Calu3 (cell line): ENCODE results near the gene PCAT7. TPM values are rescaled to one million over a fixed set of nuclear protein-coding genes. Genes with fewer than 3 reads are reported as not detected.

Source experiments
- BruUV-seq: library from RNA; stranded (reverse); fragments of 400-500 nt; replicated peaks from 2 replicates; lab custom pipeline; 2021; lab: Mats Ljungman, UMichigan
- CTCF ChIA-PET: fragments of 300-600 bp; sonication (Branson Sonifier 250); formaldehyde crosslinking; loops from one replicate; lab custom pipeline; 2022; ENCODE audit warnings: antibody characterized with exemption; lab: Charles Lee
- DNase-seq: peaks from one replicate; pipeline ENCODE4 v3.0.0; 2022
- H3K27ac Mint-ChIP-seq: one replicate; pipeline ENCODE4 v1.8.0; 2022; ENCODE audit warnings: mixed read lengths; ENCODE audit not compliant: unreplicated experiment
- H3K27me3 Mint-ChIP-seq: one replicate; pipeline ENCODE4 v1.8.0; 2022; ENCODE audit warnings: mixed read lengths; ENCODE audit not compliant: unreplicated experiment
- H3K36me3 Mint-ChIP-seq: one replicate; pipeline ENCODE4 v1.8.0; 2022; ENCODE audit warnings: mild to moderate bottlenecking, moderate library complexity, mixed read lengths; ENCODE audit not compliant: insufficient read depth, unreplicated experiment
- H3K4me1 Mint-ChIP-seq: one replicate; pipeline ENCODE4 v1.8.0; 2022; ENCODE audit warnings: mild to moderate bottlenecking, low read depth, mixed read lengths; ENCODE audit not compliant: unreplicated experiment
- H3K4me3 Mint-ChIP-seq: one replicate; pipeline ENCODE4 v1.8.0; 2022; ENCODE audit warnings: mild to moderate bottlenecking, low read depth, moderate library complexity, mixed read lengths; ENCODE audit not compliant: unreplicated experiment
- H3K9me3 Mint-ChIP-seq: one replicate; pipeline ENCODE4 v1.8.0; 2022; ENCODE audit warnings: low read depth, mixed read lengths; ENCODE audit not compliant: unreplicated experiment
- CTCF ChIP-seq: fragments of 200-600 bp; IDR thresholded peaks from one replicate; pipeline ENCODE4 v1.8.0; 2022; ENCODE audit warnings: antibody characterized with exemption; ENCODE audit not compliant: unreplicated experiment
- intact Hi-C: fragments of 100-400 bp; cut with micrococcal nuclease; formaldehyde crosslinking; loops from one replicate; pipeline ENCODE4 v1.10.0; 2022; ENCODE audit not compliant: unreplicated experiment
- total RNA-seq: library from RNA; stranded (reverse); gene quantifications from 2 replicates; pipeline ENCODE4 v1.2.3, GENCODE V29; 2022

The PCAT7 gene
- total RNA-seq, 1 experiment from 2014 or later = 2.0 TPM

GRCh38 chr9:94553029-94553938 is 1.6 kb upstream of the PCAT7 start:
- DNase-seq = peak; percentile 56
- no peak overlapping the region for H3K4me3 Mint-ChIP-seq

GRCh38 chr9:94554078-94554438 is 825 bp upstream of the PCAT7 start:
- intact Hi-C loops = loop anchor here (1.0 kb wide), 2 partner anchors 49 to 69 kb away; no protein-coding TSS in a partner anchor
- DNase-seq = no peak
- no peak for TF ChIP-seq CTCF
- Mint-ChIP-seq H3K4me1 (peaks cover 11% of the 10 kb centered on the region), H3K36me3 (no peaks in the 10 kb centered on the region), H3K27me3 (peaks cover 8% of the 10 kb centered on the region), H3K4me3 (no peak overlapping the region), H3K27ac (no peak overlapping the region), H3K9me3 (no peaks in the 10 kb centered on the region)
- CTCF ChIA-PET = interaction anchor here (0.7 to 1.0 kb wide), 8 partner anchors 49 to 614 kb away, joined by 3 to 8 read pairs (median 4); no protein-coding TSS in a partner anchor
- BruUV-seq = no TSS peak

More at GRCh38 chr9:94553029-94553938, 1.6 kb upstream of the PCAT7 start:
- peaks cover 11% of the 10 kb centered on the region for H3K4me1 Mint-ChIP-seq
- no peak for TF ChIP-seq CTCF
- H3K9me3 Mint-ChIP-seq = no peaks in the 10 kb centered on the region
- no peak overlapping the region for H3K27ac Mint-ChIP-seq
- no TSS peak for BruUV-seq
- CTCF ChIA-PET = interaction anchor here (0.8 to 1.6 kb wide), 4 partner anchors 53 to 615 kb away, joined by 3 to 7 read pairs (median 3); no protein-coding TSS in a partner anchor
- intact Hi-C loops = no loop called here
- no peaks in the 10 kb centered on the region for H3K36me3 Mint-ChIP-seq
- H3K27me3 Mint-ChIP-seq = peaks cover 8% of the 10 kb centered on the region

GRCh38 chr9:94557376-94557775 is 2.5 kb downstream of the PCAT7 start:
- no peaks in the 10 kb centered on the region for H3K9me3 Mint-ChIP-seq
- H3K4me3 Mint-ChIP-seq = no peak overlapping the region
- CTCF ChIA-PET = no interaction called here
- no peak for DNase-seq
- peaks cover 11% of the 10 kb centered on the region for H3K4me1 Mint-ChIP-seq
- no TSS peak for BruUV-seq
- H3K27me3 Mint-ChIP-seq = peaks cover 8% of the 10 kb centered on the region
- H3K36me3 Mint-ChIP-seq = no peaks in the 10 kb centered on the region
- intact Hi-C loops = no loop called here
- peak overlapping the region; percentile 52 for H3K27ac Mint-ChIP-seq
- TF ChIP-seq CTCF = no peak

GRCh38 chr9:94560237-94560636 is 5.4 kb downstream of the PCAT7 start:
- no peak overlapping the region for H3K27ac Mint-ChIP-seq
- CTCF ChIA-PET = no interaction called here
- TF ChIP-seq CTCF = no peak
- DNase-seq = no peak
- no TSS peak for BruUV-seq
- intact Hi-C loops = no loop called here
- H3K4me1 Mint-ChIP-seq = no peaks in the 10 kb centered on the region
- no peaks in the 10 kb centered on the region for H3K9me3 Mint-ChIP-seq
- H3K4me3 Mint-ChIP-seq = no peak overlapping the region
- no peaks in the 10 kb centered on the region for H3K36me3 Mint-ChIP-seq
- H3K27me3 Mint-ChIP-seq = peaks cover 8% of the 10 kb centered on the region
